Endothelial cell of coronary artery (primary cell): Measurements from ENCODE around the gene KCNIP3. TPM values are rescaled to one million over a fixed set of nuclear protein-coding genes. Genes with fewer than 3 reads are reported as not detected.

Source experiments
- total RNA-seq: library from RNA; depleted of rRNA; stranded (reverse); fragments of >200 nt; gene quantifications from 2 replicates; pipeline ENCODE4 v1.2.3, GENCODE V29; 2014

Gene KCNIP3
- total RNA-seq = 0.18 and 0.47 TPM in 2 replicates

GRCh38 chr2:95296880-95297487 is at the start of gene KCNIP3:
Gene KCNIP3, plus strand, starts transcription at chr2:95297347. Its CDS starts 92 bp downstream, at chr2:95297439.

GRCh38 chr2:95274291-95275150 is 22.6 kb upstream of the KCNIP3 start, which contains the start of gene PROM2:
Gene PROM2, plus strand, starts transcription at chr2:95274449. Its CDS starts 137 bp downstream, at chr2:95274586.

GRCh38 chr2:95402370-95403203 is 105.4 kb downstream of the KCNIP3 start, which contains the start of gene FAHD2A:
Gene FAHD2A, plus strand, starts transcription at chr2:95402708. Its CDS starts 2,851 bp downstream, at chr2:95405559.

Other genes with a start within 250 kb of the KCNIP3 start
- 57.3 and 78.5 TPM in 2 replicates for gene MRPS5, start 175.5 kb upstream of the KCNIP3 start, total RNA-seq
- gene ZNF514, start 137.5 kb upstream of the KCNIP3 start, total RNA-seq = 6.9 and 10.1 TPM in 2 replicates
- gene ZNF2, start 131.5 kb upstream of the KCNIP3 start, total RNA-seq = 6.7 and 7.6 TPM in 2 replicates
- gene ZNF892, start 89.8 kb upstream of the KCNIP3 start, total RNA-seq = 5.4 and 7.2 TPM in 2 replicates
- under 0.01 and 0.19 TPM in 2 replicates for gene PROM2, start 22.9 kb upstream of the KCNIP3 start, total RNA-seq
- 32.8 and 34.1 TPM in 2 replicates for gene FAHD2A, start 105.4 kb downstream of the KCNIP3 start, total RNA-seq
- not detected in 2 replicates for gene TRIM43B, start 187.4 kb downstream of the KCNIP3 start, total RNA-seq